Kasumi-1 (cell line): ENCODE measurements around the gene CNGA4.
"Not testable (repeated sequence)": the region's sequence is repeated elsewhere in the genome, so short reads cannot be mapped to it uniquely, and the experiment has no call there.

Experiments
- DNase-seq, 2 experiments: peaks; one replicate each; lab custom pipeline; 2025; lab: John Stamatoyannopoulos, UW

CNGA4 gene

DNA sequence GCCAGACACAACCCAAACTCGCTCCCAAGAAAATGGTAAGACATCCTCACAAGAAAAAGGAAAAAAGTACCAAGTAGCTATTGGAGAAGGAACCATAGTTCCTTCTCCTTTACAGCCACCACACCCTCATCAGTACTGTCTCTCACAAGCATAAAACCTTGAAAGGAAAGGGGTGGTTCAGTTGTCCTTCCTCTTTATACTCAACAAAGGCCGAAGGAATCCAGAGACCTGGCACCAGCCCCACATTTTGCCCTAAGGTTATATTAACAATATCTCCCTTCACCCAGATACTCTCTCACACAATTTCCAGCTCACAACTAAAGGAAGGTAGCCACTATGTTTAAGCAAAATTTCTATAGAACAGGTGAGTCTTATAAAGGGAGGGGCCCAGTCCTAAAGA lies 13.0 kb upstream of the CNGA4 start:
- peak; percentile 71 to 81 for DNase-seq

DNA sequence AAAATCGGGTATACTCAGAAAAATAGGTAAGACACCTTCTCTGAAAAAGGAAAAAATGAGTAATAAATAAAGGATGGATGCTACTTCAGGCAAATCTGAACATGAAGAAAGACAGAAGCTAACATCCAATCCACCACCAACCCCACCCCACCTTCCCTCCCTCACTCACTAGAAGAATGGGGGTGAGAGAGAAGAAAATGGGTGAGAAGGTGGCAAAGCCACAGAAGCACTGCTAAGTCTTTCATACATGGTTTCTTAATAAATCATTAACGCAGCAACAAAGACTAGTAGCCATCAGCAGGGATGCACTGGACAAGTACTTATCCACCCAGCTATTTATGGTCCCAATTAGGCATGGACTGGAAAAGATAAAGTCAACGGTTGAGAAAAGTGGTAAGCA lies 10.4 kb upstream of the CNGA4 start:
- DNase-seq, result no peak

DNA sequence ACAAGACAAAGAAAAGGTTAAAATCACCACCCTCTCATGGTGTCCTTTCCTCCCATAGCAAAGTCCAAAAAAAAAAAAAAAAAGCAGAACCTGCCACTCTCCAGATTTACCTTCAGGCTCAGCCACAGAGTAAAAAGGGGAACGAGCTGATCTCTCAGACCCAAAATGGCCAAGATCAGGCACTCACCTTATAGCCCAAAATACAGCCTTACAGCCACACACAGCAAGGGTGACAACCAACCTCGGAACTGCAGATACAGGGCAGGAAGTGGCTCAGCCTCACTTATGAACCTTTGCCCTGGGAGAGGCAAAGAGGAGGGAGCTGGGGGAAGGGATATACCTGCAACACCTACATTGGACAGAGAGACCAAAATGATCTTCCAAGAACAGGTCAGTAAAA lies 9.0 kb upstream of the CNGA4 start:
- no peak for DNase-seq

- DNase-seq, result no peak
Observed at GRCh38 chr11:6232899-6233298, 6.0 kb upstream of the CNGA4 start.

- peak in 1 of 2 experiments; percentile 1 for DNase-seq
Observed at GRCh38 chr11:6233984-6234386, 4.9 kb upstream of the CNGA4 start.

- peak; percentile 100 for DNase-seq
Observed at GRCh38 chr11:6234387-6235107, 4.3 kb upstream of the CNGA4 start, which contains the start of gene FHIP1B. FHIP1B (minus strand) TSS chr11:6234636; CDS start chr11:6224516, 10,120 bp downstream.

- no peak for DNase-seq
Observed at GRCh38 chr11:6237266-6237665, 1.6 kb upstream of the CNGA4 start.

- DNase-seq, result no peak
Observed at GRCh38 chr11:6237761-6238302, 1.1 kb upstream of the CNGA4 start.

GRCh38 chr11:6240139-6240538 lies 1.2 kb downstream of the CNGA4 start:
- no peak for DNase-seq

- peak; percentile 39 to 52 for DNase-seq
Observed at GRCh38 chr11:6240781-6241180, 1.9 kb downstream of the CNGA4 start.

GRCh38 chr11:6241316-6241715 lies 2.4 kb downstream of the CNGA4 start:
- no peak for DNase-seq

DNA sequence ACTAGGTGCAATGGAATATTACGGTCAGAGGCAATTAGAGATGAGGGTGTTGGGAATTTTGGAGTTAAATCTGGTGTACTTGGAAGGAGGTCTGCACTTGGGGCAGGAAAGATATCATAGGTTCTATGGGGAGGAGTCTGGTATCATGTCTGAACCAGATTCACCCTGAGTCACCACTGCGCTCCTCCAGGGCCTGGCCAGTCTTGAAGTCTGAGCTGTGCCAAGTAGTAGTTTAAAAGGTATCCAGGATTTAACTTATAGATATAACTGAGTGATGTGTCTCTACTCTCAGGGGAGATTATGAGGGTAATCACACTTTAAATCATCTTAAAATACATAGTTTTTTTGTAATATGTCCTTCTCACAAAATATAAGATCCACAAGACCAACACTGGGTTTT lies 6.6 kb downstream of the CNGA4 start:
- no peak for DNase-seq

GRCh38 chr11:6248248-6248647 lies 9.4 kb downstream of the CNGA4 start:
- no peak for DNase-seq

GRCh38 chr11:6248897-6249296 lies 10.0 kb downstream of the CNGA4 start:
- DNase-seq, result not testable (repeated sequence)

DNA sequence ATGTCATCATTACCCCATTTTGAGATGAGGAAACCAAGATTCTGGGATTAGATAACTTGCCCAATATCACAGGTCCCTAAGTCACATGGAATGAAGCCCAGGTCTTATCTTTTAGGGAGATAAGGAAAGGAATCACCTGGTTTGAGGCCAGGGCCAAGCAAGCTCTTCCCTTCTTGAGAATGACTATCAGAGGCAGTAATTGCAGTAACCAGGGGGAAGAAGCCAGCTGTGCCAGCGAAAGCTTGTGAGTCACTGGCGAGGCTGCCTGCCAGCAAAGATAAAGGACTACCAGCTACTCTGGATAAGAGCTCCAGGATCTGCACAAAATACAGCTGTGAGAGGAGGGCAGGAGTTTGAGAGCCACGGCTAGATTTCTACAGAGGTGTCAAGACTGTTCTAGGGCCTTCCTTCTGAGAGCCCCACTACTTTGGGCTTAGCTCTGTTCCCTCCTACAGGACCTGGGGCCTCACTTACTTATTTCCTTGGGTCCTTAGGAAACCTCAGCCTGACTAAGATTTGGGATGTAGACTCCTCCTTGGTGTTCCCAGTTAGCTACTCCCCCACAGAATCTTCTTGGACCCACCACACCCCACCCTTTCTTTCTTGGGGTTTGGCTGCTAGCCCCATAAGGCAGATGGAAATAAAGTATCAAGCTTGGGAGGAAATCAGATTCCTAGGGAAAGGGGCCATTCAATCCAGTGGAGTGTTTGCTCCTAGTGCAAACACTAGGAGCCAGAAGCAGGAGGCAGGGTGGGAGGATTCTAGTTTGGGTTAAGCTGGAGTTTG lies 11.1 kb downstream of the CNGA4 start:
- DNase-seq, result peak in 1 of 2 experiments; percentile 5

- DNase-seq, result peak; percentile 52 to 62
Observed at GRCh38 chr11:6251120-6251733, 12.3 kb downstream of the CNGA4 start.

- no peak for DNase-seq
Observed at GRCh38 chr11:6251990-6252473, 13.1 kb downstream of the CNGA4 start.

GRCh38 chr11:6253197-6253596 lies 14.3 kb downstream of the CNGA4 start:
- DNase-seq, result no peak

DNA sequence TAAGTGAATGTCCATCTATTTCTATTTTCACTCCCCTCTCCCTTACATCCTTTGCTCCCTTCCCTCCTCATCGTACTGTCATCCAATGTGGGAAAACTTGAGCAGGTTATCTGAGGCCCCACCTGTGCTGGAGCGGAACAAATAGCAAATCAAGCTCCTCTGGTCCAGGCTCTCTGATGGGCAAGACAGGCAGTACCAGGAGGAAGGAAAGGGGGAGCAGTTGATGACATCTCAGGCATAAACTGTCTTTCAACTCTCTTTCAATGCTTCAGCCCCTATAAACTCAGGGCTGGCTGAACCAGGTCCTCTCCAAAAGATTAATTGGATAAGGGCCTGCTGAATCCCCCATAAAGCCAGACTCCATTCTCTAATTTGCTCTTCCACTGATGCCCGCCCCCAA lies 19.3 kb downstream of the CNGA4 start:
- DNase-seq, result no peak

- no peak for DNase-seq
Observed at GRCh38 chr11:6258571-6259081, 19.7 kb downstream of the CNGA4 start.

DNA sequence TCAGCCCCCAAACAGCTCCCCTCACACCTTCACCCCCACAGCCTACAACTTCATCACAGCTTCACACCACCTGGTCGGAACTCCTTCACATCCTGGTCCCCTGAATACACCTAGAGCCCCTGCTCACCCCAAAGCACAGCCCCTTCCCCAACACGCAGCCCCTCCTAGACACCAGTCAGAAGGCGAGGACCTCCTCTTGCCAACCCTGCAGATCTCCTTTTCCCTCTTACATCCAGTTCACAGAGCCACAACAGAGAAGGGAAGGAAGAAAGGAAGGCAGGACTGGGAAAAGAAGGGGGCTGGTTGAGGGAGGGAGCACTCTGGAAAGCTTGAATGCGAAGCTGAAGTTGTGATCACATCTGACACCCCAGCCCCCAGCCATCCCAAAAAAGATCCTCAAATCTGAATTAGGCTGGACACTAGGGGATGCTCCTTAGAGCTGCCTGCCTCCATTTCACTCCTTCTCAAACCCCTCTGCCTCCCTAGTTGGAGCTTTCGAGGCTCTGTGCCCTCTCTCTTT lies 21.4 kb downstream of the CNGA4 start:
- no peak for DNase-seq

- no peak for DNase-seq
Observed at GRCh38 chr11:6263662-6264061, 24.8 kb downstream of the CNGA4 start.
